Measurements from ENCODE around the gene ARID4A.
"Not testable (repeated sequence)": the region's sequence is repeated elsewhere in the genome, so short reads cannot be mapped to it uniquely, and the experiment has no call there.

Gene ARID4A

DNA sequence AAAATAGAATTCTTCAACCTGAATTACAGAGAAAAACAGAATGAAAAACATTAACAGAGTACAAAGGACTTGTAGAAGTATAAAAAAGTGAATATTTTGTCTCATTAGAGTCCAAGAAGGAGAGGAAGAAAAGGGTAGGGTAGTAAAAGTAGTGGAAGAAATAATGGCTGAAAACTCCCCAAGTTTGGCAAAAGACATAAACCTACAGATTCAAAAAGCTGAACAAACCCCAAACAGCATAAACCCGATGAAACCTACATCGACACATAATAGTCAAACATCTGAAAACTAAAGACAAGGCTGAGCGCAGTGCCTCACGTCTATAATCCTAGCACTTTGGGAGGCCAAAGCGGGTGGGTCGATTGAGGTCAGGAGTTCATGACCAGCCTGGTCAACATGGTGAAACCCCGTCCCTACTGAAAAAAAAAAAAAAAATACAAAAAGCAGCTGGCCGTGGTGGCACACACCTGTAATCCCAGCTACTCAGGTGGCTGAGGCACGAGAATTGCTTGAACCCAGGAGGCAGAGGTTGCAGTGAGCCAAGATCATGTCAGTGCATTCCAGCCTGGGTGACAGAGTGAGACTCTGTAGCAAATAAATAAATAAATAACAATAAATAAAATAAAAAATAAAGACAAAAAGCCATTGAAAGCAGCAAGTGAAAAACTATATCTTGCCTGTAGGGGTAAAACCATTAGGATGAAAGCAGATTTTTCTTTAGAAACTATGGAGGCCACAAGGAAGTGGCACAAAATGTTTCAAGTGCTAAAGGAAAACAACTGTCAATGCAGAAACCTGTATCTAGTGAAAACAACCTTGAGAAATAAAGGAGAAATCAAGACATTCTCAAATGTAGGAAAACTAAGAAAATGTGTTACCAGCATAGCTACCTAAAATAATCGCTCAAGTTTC lies 117.5 kb downstream of the ARID4A start:
- H3K36me3 ChIP-seq (replicated peaks): peaks cover 21% of the 10 kb centered on the region
- DNase-seq: no peak
- TF ChIP-seq, protein P1, sequence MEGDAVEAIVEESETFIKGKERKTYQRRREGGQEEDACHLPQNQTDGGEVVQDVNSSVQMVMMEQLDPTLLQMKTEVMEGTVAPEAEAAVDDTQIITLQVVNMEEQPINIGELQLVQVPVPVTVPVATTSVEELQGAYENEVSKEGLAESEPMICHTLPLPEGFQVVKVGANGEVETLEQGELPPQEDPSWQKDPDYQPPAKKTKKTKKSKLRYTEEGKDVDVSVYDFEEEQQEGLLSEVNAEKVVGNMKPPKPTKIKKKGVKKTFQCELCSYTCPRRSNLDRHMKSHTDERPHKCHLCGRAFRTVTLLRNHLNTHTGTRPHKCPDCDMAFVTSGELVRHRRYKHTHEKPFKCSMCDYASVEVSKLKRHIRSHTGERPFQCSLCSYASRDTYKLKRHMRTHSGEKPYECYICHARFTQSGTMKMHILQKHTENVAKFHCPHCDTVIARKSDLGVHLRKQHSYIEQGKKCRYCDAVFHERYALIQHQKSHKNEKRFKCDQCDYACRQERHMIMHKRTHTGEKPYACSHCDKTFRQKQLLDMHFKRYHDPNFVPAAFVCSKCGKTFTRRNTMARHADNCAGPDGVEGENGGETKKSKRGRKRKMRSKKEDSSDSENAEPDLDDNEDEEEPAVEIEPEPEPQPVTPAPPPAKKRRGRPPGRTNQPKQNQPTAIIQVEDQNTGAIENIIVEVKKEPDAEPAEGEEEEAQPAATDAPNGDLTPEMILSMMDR (IDR thresholded peaks at IDR 0.05; ENCODE audit: low read depth, low read length, missing control alignments): no peak

DNA sequence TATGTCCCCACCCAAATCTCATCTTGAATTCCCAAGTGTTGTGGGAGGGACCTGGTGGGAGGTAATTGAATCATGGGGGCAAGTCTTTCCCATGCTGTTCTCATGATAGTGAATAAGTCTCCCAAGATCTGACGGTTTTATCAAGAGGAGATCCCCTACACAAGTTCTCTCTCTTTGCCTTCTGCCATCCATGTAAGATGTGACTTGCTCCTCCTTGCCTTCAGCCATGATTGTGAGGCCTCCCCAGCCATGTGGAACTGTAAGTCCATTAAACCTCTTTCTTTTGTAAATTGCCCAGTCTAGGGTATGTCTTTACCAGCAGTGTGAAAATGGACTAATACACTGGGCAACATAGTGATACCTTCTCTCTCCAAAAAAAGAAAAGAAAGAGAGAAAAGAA lies 118.6 kb downstream of the ARID4A start:
- H3K4me3 ChIP-seq (ENCODE audit: low read depth, low read length); in situ Hi-C loops (cut with HindIII; ENCODE audit: low pct_ligation_motif_present, low sequenced_read_pairs); H3K27ac ChIP-seq; H3K27me3 ChIP-seq (replicated peaks); DNase-seq: not testable (repeated sequence)
- peaks cover 16% of the 10 kb centered on the region for H3K36me3 ChIP-seq (replicated peaks)

More for the DNA sequence above, 117.5 kb downstream of the ARID4A start:
- Histone ChIP-seq H3K27ac (no peak overlapping the region), H3K4me3 (ENCODE audit: low read depth, low read length) (no peak overlapping the region), H3K27me3 (replicated peaks) (no peaks in the 10 kb centered on the region)
- in situ Hi-C loops (cut with HindIII; ENCODE audit: low pct_ligation_motif_present, low sequenced_read_pairs): no loop called here

All from brain microvascular endothelial cell (primary cell).